ENCODE data around the gene UNC45A. TPM values are rescaled to one million over a fixed set of nuclear protein-coding genes. Genes with fewer than 3 reads are reported as not detected.

Gene UNC45A
- total RNA-seq, 1 experiment from 2014 or later = 84.4 TPM

DNA sequence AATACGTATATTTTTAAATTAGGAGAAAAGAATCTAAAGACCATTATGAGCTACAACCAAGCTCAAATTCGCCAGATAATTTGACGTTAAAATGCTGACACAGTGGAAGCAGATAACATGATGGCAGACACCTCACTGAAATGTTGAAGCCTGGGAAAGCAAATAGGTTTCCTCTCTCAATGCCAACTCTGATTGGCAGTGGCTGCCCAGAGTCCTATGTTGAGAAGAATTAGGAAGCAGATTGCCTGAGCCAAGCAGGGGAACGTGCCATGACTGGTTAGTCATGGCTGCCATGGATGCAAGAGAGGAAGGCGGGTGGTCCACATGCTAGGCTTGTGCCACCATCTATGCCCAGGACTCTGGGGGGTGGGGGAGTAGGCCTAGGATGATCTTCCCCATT lies 3.2 kb downstream of the UNC45A start:
- H3K4me3 ChIP-seq (ENCODE audit: low read depth in 2 of 2, low read length in 2 of 2) = no peak overlapping the region
- intact Hi-C loops (cut with micrococcal nuclease; ENCODE audit: unreplicated experiment) (no loop called here), in situ Hi-C loops (cut with HindIII; ENCODE audit: low pct_unique_long_range_greater_than_20kb, low sequenced_read_pairs) (no loop called here)
- CTCF ChIA-PET = no interaction called here
- TF ChIP-seq, protein P1, sequence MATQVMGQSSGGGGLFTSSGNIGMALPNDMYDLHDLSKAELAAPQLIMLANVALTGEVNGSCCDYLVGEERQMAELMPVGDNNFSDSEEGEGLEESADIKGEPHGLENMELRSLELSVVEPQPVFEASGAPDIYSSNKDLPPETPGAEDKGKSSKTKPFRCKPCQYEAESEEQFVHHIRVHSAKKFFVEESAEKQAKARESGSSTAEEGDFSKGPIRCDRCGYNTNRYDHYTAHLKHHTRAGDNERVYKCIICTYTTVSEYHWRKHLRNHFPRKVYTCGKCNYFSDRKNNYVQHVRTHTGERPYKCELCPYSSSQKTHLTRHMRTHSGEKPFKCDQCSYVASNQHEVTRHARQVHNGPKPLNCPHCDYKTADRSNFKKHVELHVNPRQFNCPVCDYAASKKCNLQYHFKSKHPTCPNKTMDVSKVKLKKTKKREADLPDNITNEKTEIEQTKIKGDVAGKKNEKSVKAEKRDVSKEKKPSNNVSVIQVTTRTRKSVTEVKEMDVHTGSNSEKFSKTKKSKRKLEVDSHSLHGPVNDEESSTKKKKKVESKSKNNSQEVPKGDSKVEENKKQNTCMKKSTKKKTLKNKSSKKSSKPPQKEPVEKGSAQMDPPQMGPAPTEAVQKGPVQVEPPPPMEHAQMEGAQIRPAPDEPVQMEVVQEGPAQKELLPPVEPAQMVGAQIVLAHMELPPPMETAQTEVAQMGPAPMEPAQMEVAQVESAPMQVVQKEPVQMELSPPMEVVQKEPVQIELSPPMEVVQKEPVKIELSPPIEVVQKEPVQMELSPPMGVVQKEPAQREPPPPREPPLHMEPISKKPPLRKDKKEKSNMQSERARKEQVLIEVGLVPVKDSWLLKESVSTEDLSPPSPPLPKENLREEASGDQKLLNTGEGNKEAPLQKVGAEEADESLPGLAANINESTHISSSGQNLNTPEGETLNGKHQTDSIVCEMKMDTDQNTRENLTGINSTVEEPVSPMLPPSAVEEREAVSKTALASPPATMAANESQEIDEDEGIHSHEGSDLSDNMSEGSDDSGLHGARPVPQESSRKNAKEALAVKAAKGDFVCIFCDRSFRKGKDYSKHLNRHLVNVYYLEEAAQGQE (IDR thresholded peaks at IDR 0.05; ENCODE audit: insufficient read depth in 1 of 2, low read depth in 2 of 2, low read length in 1 of 2) = no peak
- no peak for TF ChIP-seq POLR2AphosphoS5 (IDR thresholded peaks at IDR 0.05; ENCODE audit: low read depth, low read length)
- no peak for TF ChIP-seq TCF7L2 (IDR thresholded peaks at IDR 0.05; ENCODE audit: low read depth, low read length)
- TF ChIP-seq, protein P2, sequence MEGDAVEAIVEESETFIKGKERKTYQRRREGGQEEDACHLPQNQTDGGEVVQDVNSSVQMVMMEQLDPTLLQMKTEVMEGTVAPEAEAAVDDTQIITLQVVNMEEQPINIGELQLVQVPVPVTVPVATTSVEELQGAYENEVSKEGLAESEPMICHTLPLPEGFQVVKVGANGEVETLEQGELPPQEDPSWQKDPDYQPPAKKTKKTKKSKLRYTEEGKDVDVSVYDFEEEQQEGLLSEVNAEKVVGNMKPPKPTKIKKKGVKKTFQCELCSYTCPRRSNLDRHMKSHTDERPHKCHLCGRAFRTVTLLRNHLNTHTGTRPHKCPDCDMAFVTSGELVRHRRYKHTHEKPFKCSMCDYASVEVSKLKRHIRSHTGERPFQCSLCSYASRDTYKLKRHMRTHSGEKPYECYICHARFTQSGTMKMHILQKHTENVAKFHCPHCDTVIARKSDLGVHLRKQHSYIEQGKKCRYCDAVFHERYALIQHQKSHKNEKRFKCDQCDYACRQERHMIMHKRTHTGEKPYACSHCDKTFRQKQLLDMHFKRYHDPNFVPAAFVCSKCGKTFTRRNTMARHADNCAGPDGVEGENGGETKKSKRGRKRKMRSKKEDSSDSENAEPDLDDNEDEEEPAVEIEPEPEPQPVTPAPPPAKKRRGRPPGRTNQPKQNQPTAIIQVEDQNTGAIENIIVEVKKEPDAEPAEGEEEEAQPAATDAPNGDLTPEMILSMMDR (IDR thresholded peaks at IDR 0.05) = no peak
- TF ChIP-seq SIN3A (IDR thresholded peaks at IDR 0.05; ENCODE audit: borderline replicate concordance, insufficient read depth, low read depth, low read length) = no peak
- TSS peak; percentile 43 for BruUV-seq (replicated peaks)
- H3K27me3 ChIP-seq (ENCODE audit: control insufficient read depth, insufficient read depth, low read length) = no peaks in the 10 kb centered on the region
- H3K27ac ChIP-seq (ENCODE audit: low read length) = no peak overlapping the region
- H3K36me3 ChIP-seq (ENCODE audit: control insufficient read depth, insufficient read depth, low read length) = peaks cover 2% of the 10 kb centered on the region; the same call in 1 of the 2 replicates
- POLR2A ChIA-PET = interaction anchor here (0.7 kb wide), 1 partner anchor 1843 kb away, joined by 7 read pairs; no protein-coding TSS in a partner anchor
- no peaks in the 10 kb centered on the region for H3K9me3 ChIP-seq (ENCODE audit: control insufficient read depth, insufficient read depth, low read depth, low read length)
- DNase-seq (ENCODE audit: low read depth, low spot score) (no peak), ATAC-seq (no peak)
- peaks cover 14% of the 10 kb centered on the region for H3K4me1 ChIP-seq (ENCODE audit: control insufficient read depth, insufficient read depth, low read length)

DNA sequence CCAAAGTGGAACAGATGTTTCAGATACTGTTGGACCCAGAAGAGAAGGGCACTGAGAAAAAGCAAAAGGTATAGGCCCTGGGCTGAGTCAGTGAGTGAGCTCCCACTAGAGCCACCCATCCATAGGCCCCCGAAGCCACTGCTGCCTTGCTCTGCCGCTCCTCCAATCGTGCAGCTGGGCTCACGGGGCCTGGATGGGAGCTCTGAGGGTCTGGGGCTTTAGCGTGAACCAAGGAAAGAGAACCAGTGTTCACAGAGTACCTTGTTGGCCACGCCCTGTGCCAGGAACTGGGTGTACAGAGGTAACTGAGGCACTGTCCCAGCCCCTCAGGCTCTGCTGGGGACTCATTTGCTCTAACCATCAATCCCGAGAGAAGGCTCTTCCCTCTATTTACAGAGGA lies 4.7 kb downstream of the UNC45A start:
- H3K27ac ChIP-seq (ENCODE audit: low read length) = no peak overlapping the region
- H3K4me3 ChIP-seq (ENCODE audit: low read depth in 2 of 2, low read length in 2 of 2) = no peak overlapping the region
- ChIA-PET CTCF (interaction anchor here (1.2 kb wide), 1 partner anchor 8 kb away, joined by 3 read pairs; the partner anchor contains the start of gene HDDC3), POLR2A (interaction anchor here (0.6 kb wide), 1 partner anchor 8 kb away, joined by 3 read pairs; no protein-coding TSS in a partner anchor)
- intact Hi-C loops (cut with micrococcal nuclease; ENCODE audit: unreplicated experiment) = no loop called here
- ATAC-seq (no peak), DNase-seq (ENCODE audit: low read depth, low spot score) (no peak)
- H3K9me3 ChIP-seq (ENCODE audit: control insufficient read depth, insufficient read depth, low read depth, low read length) = no peaks in the 10 kb centered on the region
- peaks cover 2% of the 10 kb centered on the region; the same call in 1 of the 2 replicates for H3K36me3 ChIP-seq (ENCODE audit: control insufficient read depth, insufficient read depth, low read length)
- no peak for TF ChIP-seq TCF7L2 (IDR thresholded peaks at IDR 0.05; ENCODE audit: low read depth, low read length)
- TF ChIP-seq SIN3A (IDR thresholded peaks at IDR 0.05; ENCODE audit: borderline replicate concordance, insufficient read depth, low read depth, low read length) = no peak
- TF ChIP-seq, protein P1 (IDR thresholded peaks at IDR 0.05; ENCODE audit: insufficient read depth in 1 of 2, low read depth in 2 of 2, low read length in 1 of 2) = no peak
- TF ChIP-seq POLR2AphosphoS5 (IDR thresholded peaks at IDR 0.05; ENCODE audit: low read depth, low read length) = no peak
- TF ChIP-seq, protein P2 (IDR thresholded peaks at IDR 0.05) = no peak
- H3K27me3 ChIP-seq (ENCODE audit: control insufficient read depth, insufficient read depth, low read length) = no peaks in the 10 kb centered on the region
- in situ Hi-C loops (cut with HindIII; ENCODE audit: low pct_unique_long_range_greater_than_20kb, low sequenced_read_pairs) = no loop called here
- H3K4me1 ChIP-seq (ENCODE audit: control insufficient read depth, insufficient read depth, low read length) = peaks cover 7% of the 10 kb centered on the region
- no TSS peak for BruUV-seq (replicated peaks)

Measured in Panc1 (cell line).